IPS-18c (cell line): ENCODE data around the gene HYLS1.

Source experiments
- H3K4me3 ChIP-seq: 2 replicates; pipeline ENCODE4 v1.7.0; 2013; ENCODE audit warnings: low read depth, mild to moderate bottlenecking, low read length, moderate library complexity; ENCODE audit not compliant: insufficient read depth
- H3K9me3 ChIP-seq: one replicate; pipeline ENCODE4 v1.6.1; 2013; ENCODE audit warnings: mild to moderate bottlenecking, low read length, moderate library complexity; ENCODE audit not compliant: control insufficient read depth, insufficient read depth

The HYLS1 gene

DNA sequence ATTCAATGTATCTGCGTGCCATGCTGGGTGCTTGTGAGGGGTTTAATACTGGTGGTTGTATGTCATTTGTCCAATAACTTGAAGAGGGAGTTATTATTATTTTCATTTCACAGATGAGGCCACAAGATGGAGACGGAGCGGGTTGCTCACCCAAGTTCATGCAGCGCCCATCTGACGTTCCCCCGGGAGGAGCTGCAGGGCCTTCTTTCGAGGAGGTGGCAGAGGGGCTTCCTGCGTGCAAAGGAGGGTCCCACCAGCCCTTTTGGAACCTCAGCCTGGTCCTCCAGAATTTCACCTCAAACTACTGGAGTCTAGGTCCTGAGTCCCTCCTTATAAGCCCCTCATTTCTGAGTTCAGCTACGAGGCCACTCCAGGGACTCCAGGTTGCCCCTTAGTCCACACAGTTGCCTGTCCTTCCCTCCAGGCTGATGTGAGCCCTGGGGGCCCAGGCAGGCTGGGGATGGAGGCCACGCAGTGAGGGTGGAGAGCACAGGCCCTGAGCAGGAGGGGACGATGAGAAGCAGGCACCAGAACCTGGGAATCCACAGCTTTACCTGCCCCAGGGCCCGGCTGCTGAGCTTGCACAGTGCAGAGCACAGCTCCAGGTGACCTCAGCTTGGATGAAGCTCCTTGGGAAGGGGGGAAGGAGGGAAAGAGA lies 55.4 kb downstream of the HYLS1 start:
- Histone ChIP-seq H3K4me3 (no peak overlapping the region), H3K9me3 (peaks cover 2% of the 10 kb centered on the region)

DNA sequence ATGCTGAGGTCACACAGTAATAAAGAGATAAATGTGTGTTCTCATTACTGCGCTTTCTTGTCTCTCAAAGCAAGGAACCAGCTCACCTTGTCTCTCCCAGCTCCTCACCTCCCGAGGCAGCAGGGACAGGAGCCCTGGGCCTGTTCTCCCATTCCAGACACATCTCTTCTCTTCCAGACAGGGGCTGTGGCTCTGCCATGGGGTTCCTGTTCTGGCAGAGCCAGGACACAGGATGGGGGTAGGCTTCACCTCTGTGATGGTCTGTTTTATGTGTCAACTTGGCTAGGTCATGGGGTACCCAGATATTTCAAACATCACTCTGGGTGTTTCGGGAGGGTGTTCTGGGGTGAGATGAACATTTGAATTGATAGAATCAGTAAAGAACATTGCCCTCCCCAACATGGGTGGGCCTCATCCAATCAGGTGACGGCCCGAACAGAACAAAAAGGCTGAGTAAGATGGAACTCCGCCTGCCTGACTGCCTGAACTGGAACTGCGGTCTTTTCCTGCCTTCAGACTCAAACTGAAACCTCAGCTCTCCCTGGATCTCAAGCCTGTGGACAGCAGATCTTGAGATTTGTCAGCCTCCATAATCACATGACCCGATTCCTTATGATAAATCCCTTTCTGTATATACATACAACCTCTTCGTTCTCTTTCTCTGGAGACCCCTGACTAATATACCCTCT lies 56.3 kb downstream of the HYLS1 start:
- Histone ChIP-seq H3K9me3 (peaks cover 2% of the 10 kb centered on the region), H3K4me3 (no peak overlapping the region)

DNA sequence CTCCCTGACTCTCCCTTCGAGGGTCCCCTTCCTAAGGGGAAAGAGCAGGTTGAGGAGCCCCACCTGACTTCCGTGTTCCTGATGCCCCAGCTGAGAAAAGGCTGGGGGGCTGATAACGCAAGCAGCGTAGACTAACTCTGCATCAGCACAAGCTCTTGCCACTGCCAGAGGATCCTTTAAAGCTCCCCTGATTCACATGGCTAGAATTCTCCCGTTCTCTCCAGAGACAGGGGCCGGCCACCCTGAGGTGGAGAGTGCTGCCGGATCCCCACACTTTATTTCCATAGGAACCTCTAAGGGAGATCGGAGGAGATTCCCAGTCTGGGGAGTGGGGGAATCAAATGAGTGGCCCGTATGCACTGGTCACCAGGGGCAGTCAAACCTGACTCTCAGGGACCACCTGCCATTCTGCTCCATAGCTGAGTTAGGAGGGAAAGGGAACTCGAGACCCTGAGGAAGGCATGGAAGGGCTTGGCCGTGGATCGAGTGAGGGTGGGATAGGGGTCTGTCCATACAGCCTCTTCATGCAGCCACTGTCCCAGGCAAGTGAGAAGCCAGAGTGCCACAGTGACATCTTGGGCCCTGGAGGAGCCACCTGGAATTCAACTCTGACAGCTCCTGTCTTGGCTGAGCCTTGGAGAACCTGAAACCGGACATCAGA lies 57.0 kb downstream of the HYLS1 start:
- no peak overlapping the region for H3K4me3 ChIP-seq
- peaks cover 2% of the 10 kb centered on the region for H3K9me3 ChIP-seq

DNA sequence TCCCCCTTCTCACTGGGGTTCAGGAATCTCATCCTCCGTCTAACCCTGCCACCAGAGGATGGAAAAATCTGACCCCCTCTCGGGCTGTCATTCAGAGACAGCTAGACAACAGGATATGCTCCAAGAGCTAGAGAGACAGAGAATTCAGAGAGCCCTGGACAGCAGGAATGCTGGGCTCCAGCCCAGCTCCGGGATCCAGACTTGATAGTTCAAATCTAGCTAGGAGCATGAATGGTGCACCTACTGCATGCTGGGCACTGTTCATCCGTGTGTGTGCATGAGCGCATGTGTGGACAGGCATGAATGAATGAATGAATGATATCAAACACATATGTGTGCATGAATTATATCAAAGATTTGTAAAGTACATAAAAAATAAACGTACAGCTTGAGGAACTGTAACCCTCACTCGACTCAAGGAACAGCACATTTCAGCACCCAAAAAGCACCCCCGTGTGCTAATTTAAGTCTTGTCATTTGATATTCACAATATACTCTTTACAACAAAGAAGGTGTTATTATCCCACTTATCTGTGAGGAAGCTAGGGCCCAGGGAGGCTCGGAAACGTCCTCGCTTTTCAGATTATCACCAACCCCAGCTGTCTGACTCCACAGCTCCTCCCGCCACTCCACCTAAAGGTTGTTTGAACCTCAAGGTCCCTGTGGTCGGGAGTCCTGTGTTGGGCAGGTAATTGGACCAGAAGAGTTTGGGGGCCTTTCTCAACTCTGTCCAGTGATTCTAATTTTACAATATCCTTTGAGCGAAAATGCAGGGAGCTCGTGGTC lies 57.7 kb downstream of the HYLS1 start:
- Histone ChIP-seq H3K4me3 (no peak overlapping the region), H3K9me3 (peaks cover 2% of the 10 kb centered on the region)

DNA sequence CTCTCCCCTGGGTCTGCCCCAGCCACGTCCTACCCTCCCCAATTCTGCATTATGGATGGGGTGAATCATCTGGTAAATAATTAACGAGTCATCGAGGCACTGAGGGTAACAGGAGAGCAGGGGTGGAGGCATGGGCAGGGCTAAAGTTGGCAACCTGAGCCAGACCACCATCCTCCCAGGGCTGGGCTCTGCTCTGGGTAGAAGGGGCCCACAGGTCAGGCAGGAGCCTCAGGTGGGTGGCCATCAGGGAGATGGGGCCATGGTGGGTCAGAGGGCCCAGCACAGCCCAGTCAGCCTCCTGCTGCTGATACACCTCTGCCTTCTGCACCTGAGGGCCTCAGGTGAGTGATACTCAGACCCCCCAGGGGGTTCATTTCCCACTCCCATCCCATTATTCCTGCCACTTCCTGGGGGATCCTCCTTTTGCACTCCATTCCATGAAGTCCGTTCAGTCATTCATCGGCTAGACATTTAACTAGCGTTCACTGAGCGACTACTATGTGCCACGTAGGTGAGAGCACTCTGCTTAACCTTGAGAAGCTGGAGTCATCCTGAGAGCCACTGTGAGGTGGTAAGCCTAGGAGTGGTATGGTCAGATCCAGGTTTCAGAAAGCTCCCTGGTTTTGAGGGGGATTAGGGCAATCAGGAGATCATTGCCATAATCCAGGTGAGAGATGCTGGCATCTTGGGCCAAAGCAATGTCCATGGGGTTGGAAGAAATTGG lies 58.5 kb downstream of the HYLS1 start, which contains the start of gene VSIG10L2:
Gene VSIG10L2 (plus strand): TSS at position 248 of the 724 bp plus-strand sequence. CDS start 12 bp downstream, at position 260.
- Histone ChIP-seq H3K4me3 (no peak within 1 kb of the TSS), H3K9me3 (peaks cover 2% of the 10 kb centered on the region)

DNA sequence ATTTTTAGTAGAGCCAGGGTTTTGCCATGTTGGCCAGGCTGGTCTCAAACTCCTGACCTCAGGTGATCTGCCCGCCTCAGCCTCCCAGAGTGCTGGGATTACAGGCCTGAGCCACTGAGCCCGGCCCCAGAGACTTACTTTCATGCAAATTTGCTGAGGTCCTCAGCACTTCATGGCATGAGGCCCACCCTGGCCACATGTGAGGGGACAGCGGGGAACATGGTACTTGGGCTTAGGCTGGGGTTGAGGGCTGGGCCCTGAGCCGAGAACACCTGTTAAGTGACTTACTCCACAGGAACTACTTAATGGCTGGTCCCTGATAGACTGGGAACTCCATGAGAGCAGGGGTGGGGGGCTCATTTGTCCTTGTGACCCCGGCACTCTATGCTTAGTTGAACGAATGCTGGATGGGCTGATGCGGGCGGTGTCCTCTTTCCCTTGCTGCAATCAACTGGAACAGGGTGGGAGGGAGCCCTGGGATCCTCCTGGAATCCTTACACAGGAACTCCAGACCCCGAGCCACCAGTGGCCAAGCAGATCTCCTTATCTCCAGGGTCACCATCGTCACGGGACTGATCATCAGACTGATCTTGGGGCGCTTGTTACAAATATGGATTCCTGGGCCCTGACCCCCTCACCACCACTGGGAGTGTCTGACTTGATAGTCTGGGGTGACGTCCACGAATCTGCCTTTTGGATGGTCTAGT lies 59.4 kb downstream of the HYLS1 start:
- Histone ChIP-seq H3K9me3 (peaks cover 2% of the 10 kb centered on the region), H3K4me3 (no peak overlapping the region)

DNA sequence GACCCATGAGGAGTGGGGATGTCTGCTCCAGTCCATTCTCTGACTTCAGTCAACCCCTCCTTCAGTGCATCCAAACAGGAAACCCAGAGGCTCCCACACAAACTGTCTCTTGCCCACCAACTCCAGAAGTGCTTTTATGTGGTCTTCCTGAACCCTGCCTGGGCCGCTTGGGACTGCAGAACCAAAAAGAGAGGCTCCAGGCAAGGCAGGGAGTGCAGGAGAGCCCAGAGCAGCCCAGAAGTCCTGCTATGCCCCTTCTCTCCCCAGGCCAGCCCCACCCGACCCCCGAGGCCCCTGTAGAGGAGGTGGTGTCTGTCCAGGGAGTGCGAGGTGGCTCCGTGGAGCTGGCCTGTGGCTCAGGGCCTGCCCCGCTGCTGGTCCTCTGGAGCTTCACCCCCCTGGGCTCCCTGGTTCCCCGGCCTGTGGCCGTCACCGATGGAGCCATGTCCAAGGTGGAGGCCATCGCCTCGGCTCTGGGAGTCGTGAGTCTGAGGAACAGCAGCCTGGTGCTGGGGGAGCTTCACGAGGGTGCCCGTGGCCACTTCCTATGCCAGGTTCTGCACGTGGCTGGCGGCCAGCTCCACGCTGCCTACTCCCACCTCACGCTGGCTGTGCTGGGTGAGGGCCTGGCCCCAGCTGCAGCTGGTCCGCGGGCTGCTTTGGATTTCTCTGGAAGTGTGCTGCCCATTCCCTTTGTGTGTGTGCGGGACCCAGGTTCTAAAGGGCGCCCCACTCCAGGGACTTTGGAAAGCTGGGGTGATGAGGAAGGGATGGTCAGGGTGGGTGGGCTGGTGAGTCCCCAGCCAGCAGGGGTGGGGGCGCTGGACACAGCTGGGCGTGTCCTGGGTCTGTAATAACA lies 60.2 kb downstream of the HYLS1 start:
- Histone ChIP-seq H3K9me3 (peaks cover 2% of the 10 kb centered on the region), H3K4me3 (no peak overlapping the region)

DNA sequence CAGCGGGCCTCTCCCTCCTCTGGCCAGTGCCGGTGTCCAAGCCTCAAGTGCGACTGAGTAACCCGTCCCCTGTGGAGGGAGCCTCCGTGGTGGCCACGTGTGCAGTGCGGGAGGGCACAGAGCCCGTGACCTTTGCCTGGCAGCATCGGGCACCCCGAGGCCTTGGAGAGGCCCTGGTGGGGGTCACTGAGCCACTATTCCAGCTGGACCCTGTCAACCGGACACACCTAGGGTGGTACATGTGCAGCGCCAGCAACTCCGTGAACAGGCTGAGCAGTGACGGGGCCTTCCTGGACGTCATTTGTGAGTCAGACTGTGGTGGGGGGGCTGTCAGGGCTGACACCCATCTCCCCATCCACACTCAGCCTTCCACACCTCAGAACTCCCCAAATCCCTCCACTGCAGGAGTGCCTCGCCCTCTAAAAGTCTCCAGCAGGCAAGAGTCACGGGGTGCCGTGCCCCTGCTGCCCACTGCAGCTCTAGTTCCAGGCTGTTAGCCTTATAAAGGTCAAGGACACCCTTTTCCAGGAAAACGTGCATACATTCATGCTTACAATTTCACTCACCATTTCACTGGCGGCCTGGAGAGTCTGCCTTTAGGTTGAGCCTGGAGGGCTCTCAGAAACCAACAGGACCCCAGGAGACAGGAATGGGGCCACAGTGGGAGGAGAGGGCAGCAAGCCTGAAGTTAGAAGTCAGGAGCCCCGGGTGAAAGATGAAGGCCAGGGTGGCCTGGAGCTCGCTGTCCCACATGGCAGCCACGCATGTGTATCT lies 61.0 kb downstream of the HYLS1 start:
- peaks cover 2% of the 10 kb centered on the region for H3K9me3 ChIP-seq
- no peak overlapping the region for H3K4me3 ChIP-seq

DNA sequence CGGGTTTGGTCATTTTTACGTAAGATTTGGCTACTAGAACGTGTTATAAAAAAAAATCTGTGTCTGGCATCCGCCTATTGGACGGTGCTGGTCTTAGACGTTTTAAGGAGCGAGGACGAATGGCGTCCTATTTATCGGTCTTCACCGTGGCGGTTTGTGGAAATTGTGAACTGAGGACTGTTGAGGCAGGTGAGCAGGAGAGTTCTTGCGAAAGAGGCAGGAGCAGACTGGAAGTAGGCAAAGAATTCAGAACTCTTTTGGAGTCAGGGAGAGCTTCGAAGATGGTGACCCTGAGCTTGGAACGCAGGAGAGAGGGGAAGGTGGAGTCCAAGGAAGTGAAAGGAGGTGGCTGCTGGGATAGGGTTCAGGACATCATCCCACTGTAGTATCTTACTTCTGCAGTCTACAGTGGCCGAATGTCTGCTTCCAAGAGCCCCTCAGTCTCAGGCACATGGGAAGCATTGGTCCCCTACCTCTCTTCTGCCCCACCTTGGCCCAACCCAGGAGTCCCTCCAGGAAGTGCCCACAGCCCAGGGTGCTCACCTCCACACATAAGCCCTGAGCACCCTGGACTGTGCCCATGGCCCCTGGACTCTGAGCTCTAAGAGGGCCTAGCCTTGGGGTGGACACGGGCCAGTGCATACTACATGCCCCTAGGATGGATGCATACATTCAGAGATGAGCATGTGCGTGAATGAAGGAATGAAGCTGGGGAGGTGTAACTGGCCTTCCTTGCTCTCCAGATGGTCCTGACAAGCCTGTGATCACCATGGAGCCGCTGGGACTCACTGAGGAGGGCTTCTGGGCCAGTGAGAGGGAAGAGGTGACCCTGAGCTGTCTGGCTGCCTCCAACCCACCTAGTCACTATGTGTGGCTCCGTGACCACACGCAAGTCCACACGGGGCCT lies 62.1 kb downstream of the HYLS1 start:
- Histone ChIP-seq H3K9me3 (peaks cover 4% of the 10 kb centered on the region), H3K4me3 (no peak overlapping the region; the same call in 1 of the 2 replicates)

DNA sequence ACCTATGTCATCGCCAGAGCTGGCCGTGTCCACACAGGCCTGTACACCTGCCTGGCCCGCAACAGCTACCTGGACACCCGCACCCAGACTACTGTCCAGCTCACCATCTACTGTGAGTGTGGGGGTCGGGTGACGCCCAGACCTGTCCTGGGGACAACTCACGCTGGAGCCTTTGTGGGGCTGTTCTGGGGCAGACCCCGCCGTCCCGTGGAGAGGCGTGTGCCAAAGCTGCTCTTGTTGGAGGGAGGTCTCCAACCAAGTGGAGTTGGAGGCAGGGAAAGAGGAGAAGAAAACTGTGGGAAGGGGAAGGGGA lies 62.7 kb downstream of the HYLS1 start:
- Histone ChIP-seq H3K9me3 (peaks cover 4% of the 10 kb centered on the region), H3K4me3 (no peak overlapping the region)
